ENCODE results near the gene EMILIN2.

GRCh38 chr18:2846636-2847316 is at the start of gene EMILIN2:
- TF ChIP-seq CTCF (IDR thresholded peaks at IDR 0.05; ENCODE audit: control extremely low read depth in 1 of 3, insufficient read depth in 1 of 3, low read depth in 1 of 3, low read length in 3 of 3) (no peak), POLR2AphosphoS5 (IDR thresholded peaks at IDR 0.05; ENCODE audit: low read depth, low read length) (no peak), MAX (IDR thresholded peaks at IDR 0.05) (no peak), EZH2 (IDR thresholded peaks at IDR 0.05; ENCODE audit: low read depth, low read length, severe bottlenecking) (peak; percentile 43), EP300 (IDR thresholded peaks at IDR 0.05; ENCODE audit: borderline replicate concordance in 1 of 2, low read depth in 2 of 2, low read length in 2 of 2) (no peak), CEBPB (IDR thresholded peaks at IDR 0.05; ENCODE audit: low read depth, low read length) (no peak), FOSL1 (IDR thresholded peaks at IDR 0.05; ENCODE audit: insufficient read depth, low read depth, low read length) (no peak), JUND (IDR thresholded peaks at IDR 0.05; ENCODE audit: low read length) (peak; percentile 73), HDAC6 (IDR thresholded peaks at IDR 0.05; ENCODE audit: low read depth, low read length) (no peak), YY1 (IDR thresholded peaks at IDR 0.05; ENCODE audit: low read depth, low read length) (no peak), CHD1 (IDR thresholded peaks at IDR 0.05; ENCODE audit: low read depth, low read length) (no peak), ZNF274 (IDR thresholded peaks at IDR 0.05; ENCODE audit: borderline replicate concordance, extremely low read depth, low read length) (no peak), CBX8 (IDR thresholded peaks at IDR 0.05; ENCODE audit: borderline replicate concordance, low read depth, low read length) (no peak), CHD2 (IDR thresholded peaks at IDR 0.05; ENCODE audit: low read length) (no peak)
